Pancreas (tissue), 10 donors: Measurements from ENCODE around the gene VCP. TPM values are rescaled to one million over a fixed set of nuclear protein-coding genes. Genes with fewer than 3 reads are reported as not detected.

Experiments
- ATAC-seq, 4 donors: fragments of 200-7000 bp; cut with Tn5 transposase; one replicate each; pipeline versions ENCODE4 v1.8.0 to v1.9.1; 2020; ENCODE audit warnings: mild to moderate bottlenecking in 4 of 4, moderate library complexity in 4 of 4
- DNase-seq, 6 donors: peaks; one replicate each; pipeline ENCODE4 v3.0.0-alpha.2; 2020
- FAIRE-seq: peaks from 2 replicates; lab custom pipeline; 2012; peaks lifted over from hg19 to GRCh38; lab: Jason Lieb, UNC
- H3K27ac ChIP-seq, 4 donors: fragments of 200-600 bp; sonication (generic); 1 replicate in 3 of 4; 2 replicates in 1 of 4; pipeline versions ENCODE4 v1.5.0 to v1.8.0; 2020
- H3K27me3 ChIP-seq, 4 donors: fragments of 200-600 bp; one replicate each; pipeline ENCODE4 v1.8.0; 2021
- H3K36me3 ChIP-seq, 3 donors: fragments of 200-600 bp; sonication (generic) in 1 of 3; one replicate each; pipeline versions ENCODE4 v1.5.0 to v1.8.0; 2020 to 2021
- H3K4me1 ChIP-seq, 3 donors: fragments of 200-600 bp; one replicate each; pipeline ENCODE4 v1.8.0; 2021
- H3K4me3 ChIP-seq, 4 donors: fragments of 200-600 bp; sonication (generic) in 2 of 4; one replicate each; pipeline versions ENCODE4 v1.5.0 to v1.8.0; 2020 to 2021
- H3K9me3 ChIP-seq, 4 donors: fragments of 200-600 bp; one replicate each; pipeline ENCODE4 v1.8.0; 2021
- WGBS, 2 donors: extraction: QIAGEN DNeasy Blood & Tissue Kit; methylation state at CpG; one replicate each; pipeline ENCODE4 v1.1.7; 2013; 5-methylcytosine and 5-hydroxymethylcytosine counted together
- intact Hi-C, 3 donors: fragments of 100-400 bp; cut with DNase I; formaldehyde crosslinking; loops; one replicate each; pipeline versions ENCODE4 v1.11.1 to v1.14.2; 2022
- polyA plus RNA-seq, 2 donors: library from polyadenylated mRNA; stranded (reverse); fragments of 200-250 nt; gene quantifications; one replicate each; pipeline ENCODE4 v1.2.3, GENCODE V29; 2013
- total RNA-seq, 6 donors: library from RNA; stranded (reverse); fragmentation: NEBNext Ultra II Directional in 4 of 6; extraction: Animal tissue kit (Norgen Biotek cat#: 25700) in 4 of 6; gene quantifications; one replicate each; pipeline versions ENCODE4 v1.2.1 to v1.2.4, GENCODE V29; 2021 to 2023
- TF ChIP-seq, protein P1 (sequence below), 4 donors: fragments of 200-600 bp; sonication (generic) in 3 of 4; IDR thresholded peaks; one replicate each; pipeline versions ENCODE4 v1.5.0 to v1.8.0; 2021; ENCODE audit warnings: antibody characterized with exemption in 4 of 4
- donor health status: healthy with polysubstance abuse.
- donor health status: DM: no; HTN: no; CAD: no; lungs with moderate emphysema.
- donor health status: DM: no; HTN: no; CAD: no.
- donor health status: control.
- donor health status: control.
- donor health status: Bipolar disorder and iron deficiency.
- donor health status: DM: yes; HTN: yes; CAD: no.
- donor health status: DM: no; HTN: no; CAD: no.
- donor health status: DM: no; HTN: no; CAD: no.
- donor health status: DM: yes; HTN: yes; CAD: no.

Gene VCP
- total and polyA plus RNA-seq, 8 donors, result 32.5 to 104 (median 57.3) TPM

DNA sequence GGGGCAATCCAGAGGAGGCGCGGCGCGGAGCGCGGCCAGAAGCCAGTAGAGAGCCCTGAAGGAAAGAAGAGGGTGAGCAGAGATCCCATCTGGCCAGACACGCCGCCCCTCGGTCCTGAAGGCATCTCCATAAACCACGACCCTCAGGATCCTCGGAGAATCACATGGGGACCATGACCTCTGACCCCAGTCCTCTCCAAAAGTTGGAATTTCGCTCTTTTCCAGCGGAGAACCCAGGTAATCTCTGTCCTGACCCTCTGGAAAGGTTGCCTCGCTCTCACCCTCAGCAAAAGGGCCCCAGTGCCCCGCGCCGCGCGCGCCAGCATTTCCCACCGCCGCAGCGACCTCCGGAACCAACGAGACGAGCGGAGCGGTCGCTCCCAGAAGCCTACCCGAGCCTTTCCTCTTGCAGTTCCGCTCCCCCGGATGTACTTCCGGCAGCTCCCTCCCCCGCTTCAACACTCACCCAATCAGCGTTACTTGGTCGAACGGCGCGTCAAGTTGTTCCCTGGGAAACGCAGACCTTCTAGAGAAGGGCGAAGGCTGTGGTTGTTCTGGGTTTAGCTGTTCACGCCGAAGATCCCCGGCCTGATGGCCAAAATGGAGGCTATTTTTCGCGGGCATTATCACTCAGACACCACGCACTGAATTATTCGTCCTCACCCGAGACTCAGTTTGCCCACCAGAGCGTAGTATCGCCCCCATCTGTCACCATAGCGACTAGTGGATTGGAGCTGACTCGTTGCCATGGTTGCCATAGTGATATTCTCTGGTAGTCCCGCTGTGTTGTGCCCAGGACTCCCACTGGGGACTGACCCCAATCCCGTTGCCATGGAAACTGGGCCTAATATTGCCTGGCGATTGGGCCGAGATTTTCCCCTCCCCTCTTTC lies 30.6 kb upstream of the VCP start, which contains the start of gene STOML2:
STOML2 (minus strand) TSS at position 363 of the 891 bp plus-strand sequence; CDS start at position 326, 37 bp downstream.
- DNase-seq (peak; percentile 85 to 96 (median 94)), ATAC-seq (peak; percentile 99), FAIRE-seq (peak; percentile 13)
- H3K27ac ChIP-seq, result peak within 1 kb of the TSS; percentile 61 to 85 (median 73)
- H3K4me3 ChIP-seq, result peak within 1 kb of the TSS; percentile 66 to 76 (median 70)
- no peaks in the 10 kb centered on the region for H3K27me3 ChIP-seq
- H3K9me3 ChIP-seq, result no peaks in the 10 kb centered on the region
- 0% methylated on average over 57 of the region's 57 CpGs for WGBS, 2 donors
- H3K4me1 ChIP-seq, result peaks cover 0 to 14% (median 6%) of the 10 kb centered on the region in 3 donors
- peaks cover 0 to 6% (median 0%) of the 10 kb centered on the region in 3 donors for H3K36me3 ChIP-seq
- intact Hi-C loops, result no loop called here
- TF ChIP-seq, protein P1, sequence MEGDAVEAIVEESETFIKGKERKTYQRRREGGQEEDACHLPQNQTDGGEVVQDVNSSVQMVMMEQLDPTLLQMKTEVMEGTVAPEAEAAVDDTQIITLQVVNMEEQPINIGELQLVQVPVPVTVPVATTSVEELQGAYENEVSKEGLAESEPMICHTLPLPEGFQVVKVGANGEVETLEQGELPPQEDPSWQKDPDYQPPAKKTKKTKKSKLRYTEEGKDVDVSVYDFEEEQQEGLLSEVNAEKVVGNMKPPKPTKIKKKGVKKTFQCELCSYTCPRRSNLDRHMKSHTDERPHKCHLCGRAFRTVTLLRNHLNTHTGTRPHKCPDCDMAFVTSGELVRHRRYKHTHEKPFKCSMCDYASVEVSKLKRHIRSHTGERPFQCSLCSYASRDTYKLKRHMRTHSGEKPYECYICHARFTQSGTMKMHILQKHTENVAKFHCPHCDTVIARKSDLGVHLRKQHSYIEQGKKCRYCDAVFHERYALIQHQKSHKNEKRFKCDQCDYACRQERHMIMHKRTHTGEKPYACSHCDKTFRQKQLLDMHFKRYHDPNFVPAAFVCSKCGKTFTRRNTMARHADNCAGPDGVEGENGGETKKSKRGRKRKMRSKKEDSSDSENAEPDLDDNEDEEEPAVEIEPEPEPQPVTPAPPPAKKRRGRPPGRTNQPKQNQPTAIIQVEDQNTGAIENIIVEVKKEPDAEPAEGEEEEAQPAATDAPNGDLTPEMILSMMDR (IDR thresholded peaks at IDR 0.05), result no peak

DNA sequence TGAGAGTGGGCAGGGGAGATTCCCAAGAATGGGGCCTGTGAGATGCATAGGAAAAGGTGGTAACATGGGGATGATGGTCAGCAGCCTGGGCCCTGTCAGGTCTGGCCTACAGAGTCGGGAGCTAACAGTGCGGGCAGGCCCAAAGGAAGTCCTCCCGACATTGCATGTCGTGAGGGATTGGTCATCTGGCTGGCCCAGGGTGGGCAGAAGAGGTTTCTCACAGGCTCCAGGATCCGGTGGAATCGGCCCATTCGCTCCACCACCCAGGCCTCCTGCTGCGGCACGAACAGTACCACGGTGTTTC lies 30.0 kb upstream of the VCP start:
- WGBS, 2 donors, result 3% methylated on average over 10 of the region's 10 CpGs
- Histone ChIP-seq H3K36me3 (peaks cover 0 to 3% (median 0%) of the 10 kb centered on the region in 3 donors), H3K27me3 (no peaks in the 10 kb centered on the region), H3K9me3 (no peaks in the 10 kb centered on the region), H3K4me3 (peak overlapping the region; percentile 66 to 76 (median 70)), H3K4me1 (peaks cover 0 to 14% (median 6%) of the 10 kb centered on the region in 3 donors), H3K27ac (peak overlapping the region; percentile 61 to 85 (median 73))
- ATAC-seq, result peak; percentile 39 to 57 (median 52)
- no peak for FAIRE-seq
- DNase-seq, result no peak
- intact Hi-C loops, result no loop called here
- TF ChIP-seq, protein P1 (IDR thresholded peaks at IDR 0.05), result no peak

GRCh38 chr9:35097573-35097972 lies 25.1 kb upstream of the VCP start:
- Histone ChIP-seq H3K36me3 (peaks cover 0 to 5% (median 0%) of the 10 kb centered on the region in 3 donors), H3K4me1 (peaks cover 5 to 12% (median 6%) of the 10 kb centered on the region in 3 donors), H3K27me3 (no peaks in the 10 kb centered on the region), H3K4me3 (no peak overlapping the region), H3K9me3 (no peaks in the 10 kb centered on the region), H3K27ac (no peak overlapping the region)
- TF ChIP-seq, protein P1 (IDR thresholded peaks at IDR 0.05), result no peak
- WGBS, 2 donors, result 63 to 71% methylated on average over 3 of the region's 3 CpGs
- ATAC-seq (no peak), DNase-seq (no peak), FAIRE-seq (no peak)
- intact Hi-C loops, result no loop called here

- peak; percentile 88 to 97 (median 91) for DNase-seq
- H3K27ac ChIP-seq, result peak within 1 kb of the TSS; percentile 96 to 99 (median 97)
- no peaks in the 10 kb centered on the region for H3K27me3 ChIP-seq
- TF ChIP-seq, protein P1 (IDR thresholded peaks at IDR 0.05), result peak; percentile 46 to 73 (median 62)
- ATAC-seq, result peak; percentile 96 to 99 (median 97)
- H3K4me1 ChIP-seq, result peaks cover 0 to 5% (median 3%) of the 10 kb centered on the region in 3 donors
- intact Hi-C loops, result no loop called here
- H3K4me3 ChIP-seq, result peak within 1 kb of the TSS; percentile 62 to 92 (median 70)
- H3K9me3 ChIP-seq, result no peaks in the 10 kb centered on the region
- 0 to 1% methylated on average over 52 to 53 of the region's 53 CpGs for WGBS, 2 donors
- no peak for FAIRE-seq
- H3K36me3 ChIP-seq, result peaks cover 0 to 14% (median 0%) of the 10 kb centered on the region in 3 donors
Observed at GRCh38 chr9:35096035-35096849, 23.8 kb upstream of the VCP start, which contains the start of gene PIGO. PIGO (minus strand) TSS chr9:35096591; CDS start chr9:35095565, 1,026 bp downstream.
